GM21390 (cell line): ENCODE measurements around the gene R3HDM1.
"Not testable (repeated sequence)": the region's sequence is repeated elsewhere in the genome, so short reads cannot be mapped to it uniquely, and the experiment has no call there.

Experiments used
- ATAC-seq: cut with Tn5 transposase; IDR thresholded peaks from one replicate; pipeline ENCODE4 v1.9.1; 2021; ENCODE audit not compliant: unreplicated experiment

R3HDM1 gene

GRCh38 chr2:135570884-135571283 is 39.6 kb downstream of the R3HDM1 start:
- no peak for ATAC-seq

GRCh38 chr2:135573620-135574019 is 42.3 kb downstream of the R3HDM1 start:
- no peak for ATAC-seq

- ATAC-seq: no peak
Observed at GRCh38 chr2:135581282-135581681, 50.0 kb downstream of the R3HDM1 start.

GRCh38 chr2:135582383-135582782 is 51.1 kb downstream of the R3HDM1 start:
- ATAC-seq: no peak

- ATAC-seq: no peak
Observed at GRCh38 chr2:135585586-135585985, 54.3 kb downstream of the R3HDM1 start.

GRCh38 chr2:135586148-135586547 is 54.9 kb downstream of the R3HDM1 start:
- peak; percentile 53 for ATAC-seq

GRCh38 chr2:135587958-135588357 is 56.7 kb downstream of the R3HDM1 start:
- no peak for ATAC-seq

- peak; percentile 60 for ATAC-seq
Observed at GRCh38 chr2:135590619-135591260, 59.5 kb downstream of the R3HDM1 start.

- no peak for ATAC-seq
Observed at GRCh38 chr2:135600915-135601314, 69.6 kb downstream of the R3HDM1 start.

GRCh38 chr2:135603543-135603942 is 72.3 kb downstream of the R3HDM1 start:
- no peak for ATAC-seq

GRCh38 chr2:135607561-135607960 is 76.3 kb downstream of the R3HDM1 start:
- no peak for ATAC-seq

- ATAC-seq: no peak
Observed at GRCh38 chr2:135612319-135612718, 81.0 kb downstream of the R3HDM1 start.

- no peak for ATAC-seq
Observed at GRCh38 chr2:135615404-135615803, 84.1 kb downstream of the R3HDM1 start.

- no peak for ATAC-seq
Observed at GRCh38 chr2:135617501-135618015, 86.3 kb downstream of the R3HDM1 start.

GRCh38 chr2:135620198-135620597 is 88.9 kb downstream of the R3HDM1 start:
- no peak for ATAC-seq

- ATAC-seq: no peak
Observed at GRCh38 chr2:135629520-135629919, 98.2 kb downstream of the R3HDM1 start.

- not testable (repeated sequence) for ATAC-seq
Observed at GRCh38 chr2:135630034-135630433, 98.8 kb downstream of the R3HDM1 start.

- ATAC-seq: no peak
Observed at GRCh38 chr2:135630488-135630887, 99.2 kb downstream of the R3HDM1 start.

- no peak for ATAC-seq
Observed at GRCh38 chr2:135633582-135633981, 102.3 kb downstream of the R3HDM1 start.

- ATAC-seq: no peak
Observed at GRCh38 chr2:135635212-135635835, 104.0 kb downstream of the R3HDM1 start.

- peak; percentile 4 for ATAC-seq
Observed at GRCh38 chr2:135636982-135637381, 105.7 kb downstream of the R3HDM1 start.

- ATAC-seq: peak; percentile 69
Observed at GRCh38 chr2:135637456-135638087, 106.3 kb downstream of the R3HDM1 start.
